HL-60/S4 treated with retinoic acid at 250 ng/mL for 4 days and 3 days (cell line): ENCODE results near the gene BTBD16.

Experiments
- in situ Hi-C: fragments of 300-500 bp; cut with MboI; formaldehyde crosslinking; loops from 2 replicates; pipeline ENCODE4 v1.7.0; 2022; ENCODE audit warnings: low sequenced_read_pairs

The BTBD16 gene

GRCh38 chr10:122271076-122271475 is at the start of gene BTBD16:
Gene BTBD16 (plus strand): TSS chr10:122271296. CDS start chr10:122275082, 3,786 bp downstream.
- in situ Hi-C loops, result no loop called here

DNA sequence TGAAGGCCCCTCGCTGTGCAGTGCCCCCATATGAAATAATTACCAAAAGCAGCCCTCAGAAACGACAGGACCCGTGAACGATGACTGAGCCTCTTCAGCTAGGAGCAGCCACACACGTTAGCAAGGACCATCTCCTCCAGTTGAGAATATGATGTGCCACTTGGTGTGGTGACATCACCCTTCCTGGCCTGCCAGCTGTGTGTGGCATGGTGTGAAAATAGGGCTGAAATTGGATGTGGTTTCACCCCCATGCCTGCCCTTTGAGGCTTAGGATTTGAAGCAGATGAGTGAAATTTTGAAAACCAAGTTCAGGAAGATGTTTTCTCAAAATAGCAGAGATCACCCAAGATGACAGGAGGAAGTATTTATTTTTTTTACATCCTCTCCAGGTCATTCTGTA is 49.1 kb upstream of the BTBD16 start:
- in situ Hi-C loops, result no loop called here

GRCh38 chr10:122222638-122223037 is 48.5 kb upstream of the BTBD16 start:
- in situ Hi-C loops, result no loop called here

GRCh38 chr10:122224159-122224558 is 46.9 kb upstream of the BTBD16 start:
- in situ Hi-C loops, result no loop called here

DNA sequence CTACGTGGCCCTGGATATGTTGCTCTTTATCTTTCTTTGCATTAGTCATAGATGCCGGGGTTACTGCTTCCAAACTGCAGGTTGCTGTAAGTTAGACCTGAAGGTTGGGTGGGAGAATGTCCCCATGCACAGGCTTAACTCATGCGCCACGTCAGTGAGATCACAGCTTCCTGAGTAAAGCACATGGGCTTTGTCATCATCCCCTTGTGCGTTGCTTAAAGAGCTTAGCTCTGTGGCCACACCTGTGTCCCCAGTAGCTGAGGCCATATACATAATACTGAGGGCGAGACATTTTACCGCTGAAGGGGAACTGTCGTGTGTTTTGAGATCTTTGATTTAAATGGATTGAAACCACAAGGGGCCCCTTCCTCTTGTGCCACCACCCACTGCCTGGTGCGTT is 45.8 kb upstream of the BTBD16 start:
- in situ Hi-C loops, result no loop called here

- in situ Hi-C loops, result no loop called here
These were observed 43.3 kb upstream of the BTBD16 start for GRCh38 chr10:122227754-122228153.

DNA sequence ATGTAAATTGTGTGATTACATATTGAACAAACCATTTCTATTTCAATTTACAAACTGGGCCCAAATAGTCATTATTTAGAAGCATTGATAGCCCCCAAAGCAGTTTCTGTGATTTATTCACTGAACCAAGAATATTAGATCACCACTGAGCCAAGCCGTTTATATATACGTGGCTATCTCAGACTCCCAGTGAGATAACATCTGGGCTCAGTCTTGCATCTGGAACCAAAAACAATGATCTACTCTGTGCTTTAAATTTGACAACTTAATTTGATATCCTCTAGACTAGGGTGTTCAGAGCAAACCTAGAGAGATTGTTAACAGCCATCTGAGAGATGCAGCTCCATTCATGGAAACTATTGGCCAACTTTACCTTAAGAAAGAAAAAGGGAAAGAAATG is 41.4 kb upstream of the BTBD16 start:
- in situ Hi-C loops, result no loop called here

- in situ Hi-C loops, result no loop called here
These were observed 40.9 kb upstream of the BTBD16 start for GRCh38 chr10:122230222-122230621.

- in situ Hi-C loops, result no loop called here
These were observed 38.3 kb upstream of the BTBD16 start for GRCh38 chr10:122232769-122233168.

- in situ Hi-C loops, result no loop called here
These were observed 37.2 kb upstream of the BTBD16 start for GRCh38 chr10:122233857-122234348.

- in situ Hi-C loops, result no loop called here
These were observed 36.7 kb upstream of the BTBD16 start for GRCh38 chr10:122234416-122234815.

GRCh38 chr10:122236690-122237306 is 34.3 kb upstream of the BTBD16 start:
- in situ Hi-C loops, result no loop called here

DNA sequence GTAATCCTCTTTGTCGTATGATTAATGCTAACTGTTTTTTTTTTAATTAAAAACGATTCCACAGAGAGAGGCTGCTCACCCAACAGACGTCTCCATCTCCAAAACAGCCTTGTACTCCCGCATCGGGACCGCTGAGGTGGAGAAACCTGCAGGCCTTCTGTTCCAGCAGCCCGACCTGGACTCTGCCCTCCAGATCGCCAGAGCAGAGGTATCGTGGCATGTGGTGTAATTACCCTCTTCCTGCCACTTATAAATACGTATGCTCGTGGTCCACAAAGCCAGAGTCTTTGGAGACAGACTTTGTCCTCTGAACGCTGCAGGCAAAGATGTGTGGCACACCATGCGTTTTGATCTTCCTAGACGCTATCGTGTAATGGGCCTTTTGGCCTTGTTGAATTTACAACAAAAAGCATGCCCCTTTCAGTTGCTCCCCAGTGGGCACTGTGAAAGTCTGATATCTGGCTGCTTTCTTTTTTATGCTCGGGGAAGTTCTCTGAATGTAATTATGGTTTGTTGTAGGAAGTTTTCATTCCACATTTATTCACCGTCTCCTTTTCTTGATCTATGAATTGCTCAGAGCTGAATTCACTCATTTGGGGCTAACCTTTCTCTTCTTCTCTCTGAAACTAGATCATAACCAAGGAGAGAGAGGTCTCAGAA is 33.6 kb upstream of the BTBD16 start:
- in situ Hi-C loops, result no loop called here

DNA sequence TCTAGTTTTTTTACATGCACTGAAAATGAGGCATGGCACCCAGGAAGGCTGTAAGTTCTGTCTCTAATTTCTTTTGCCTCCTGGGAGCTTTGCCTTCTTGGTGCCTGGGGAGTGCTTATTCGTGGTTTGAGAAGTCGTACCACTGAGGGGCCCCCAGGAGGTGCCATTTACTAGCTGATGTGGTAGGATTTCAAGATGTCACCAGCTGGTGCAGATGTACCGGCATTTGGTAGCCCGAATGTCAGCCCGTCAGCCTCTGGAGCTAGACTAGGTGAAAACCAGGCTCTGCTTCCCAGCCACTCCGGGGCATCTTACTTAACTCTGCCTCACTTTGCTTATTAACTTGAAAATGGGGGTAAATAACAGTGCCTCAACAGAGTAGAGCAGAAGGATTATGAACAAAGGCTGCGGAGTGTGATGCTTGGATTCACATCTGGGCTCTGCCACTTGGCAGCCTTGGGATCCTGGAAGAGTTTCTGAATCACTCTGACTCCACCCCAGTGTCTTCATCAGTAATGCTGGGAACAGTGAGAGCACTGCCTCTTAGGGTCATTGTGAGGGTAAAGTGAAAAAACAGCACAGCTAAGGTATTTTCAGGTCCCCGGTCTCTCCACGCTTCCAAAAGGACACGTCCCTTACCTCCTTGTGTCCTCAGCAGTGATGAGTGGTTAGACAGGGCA is 31.4 kb upstream of the BTBD16 start:
- in situ Hi-C loops, result no loop called here

- in situ Hi-C loops, result no loop called here
These were observed 30.7 kb upstream of the BTBD16 start for GRCh38 chr10:122240401-122240800.

DNA sequence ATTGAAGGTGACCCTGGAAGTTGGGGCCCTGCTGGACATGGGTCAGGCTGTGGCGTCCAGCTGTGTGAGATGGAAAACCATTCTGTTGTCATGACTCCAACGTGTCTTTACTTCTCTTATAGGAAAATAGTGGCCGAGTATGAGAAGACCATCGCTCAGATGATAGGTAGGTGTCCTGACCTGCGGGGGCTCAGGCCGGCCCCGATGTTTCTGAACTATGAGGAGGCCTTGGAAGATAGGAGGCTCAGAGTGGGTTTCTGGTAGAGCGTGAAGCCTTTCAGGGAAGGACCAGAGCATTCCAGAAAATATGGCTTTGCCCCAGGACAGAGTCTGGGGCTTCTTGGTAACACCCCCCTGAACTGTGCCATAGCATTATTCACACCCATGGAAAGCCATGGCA is 29.3 kb upstream of the BTBD16 start:
- in situ Hi-C loops, result no loop called here

- in situ Hi-C loops, result no loop called here
These were observed 27.5 kb upstream of the BTBD16 start for GRCh38 chr10:122243550-122243949.

DNA sequence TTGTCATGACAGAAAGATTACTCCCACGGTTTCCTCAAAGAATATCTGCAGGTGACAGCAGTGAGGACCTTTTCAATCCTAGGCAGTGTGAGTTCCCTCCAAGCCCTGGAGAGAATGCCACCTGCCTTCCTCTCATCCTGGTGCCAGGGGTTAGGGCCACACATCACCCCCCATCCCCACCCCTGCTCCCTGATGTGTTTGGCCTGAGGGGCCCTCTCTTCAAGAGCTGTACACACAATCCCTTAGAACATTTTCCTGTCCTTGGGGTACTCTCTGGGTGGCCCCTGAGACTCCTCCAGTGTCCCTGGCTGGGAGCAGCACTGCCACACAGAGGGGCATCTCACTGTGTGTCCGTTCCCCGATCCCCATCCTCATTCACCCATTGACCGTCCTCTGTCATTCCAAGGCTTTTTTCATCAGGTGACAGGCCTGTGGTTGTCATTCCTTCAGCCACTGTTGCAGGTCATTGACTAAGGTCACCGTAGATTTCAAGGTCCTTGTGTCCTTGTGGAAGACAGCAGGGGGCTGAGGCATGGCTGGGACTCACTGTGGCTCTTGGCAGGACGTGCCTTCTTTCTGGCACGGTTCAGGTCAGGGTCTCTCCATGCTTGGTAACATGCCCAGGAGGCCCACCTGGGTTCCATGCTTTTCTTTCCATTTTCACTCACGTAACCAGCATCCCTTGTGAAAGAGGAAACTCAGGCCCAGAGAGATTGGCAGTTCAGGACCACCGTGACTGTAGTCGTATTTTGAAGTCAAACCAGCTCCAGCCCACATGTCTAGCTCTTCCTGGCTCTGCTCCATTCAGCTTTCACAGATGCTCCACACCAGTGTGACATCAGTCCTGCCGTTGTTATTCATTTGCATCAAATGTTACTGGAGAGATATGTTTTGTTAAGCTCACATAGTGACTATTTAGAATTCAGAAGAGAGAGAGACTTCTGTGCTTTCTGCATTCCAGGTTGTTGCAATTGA is 26.8 kb upstream of the BTBD16 start:
- in situ Hi-C loops, result no loop called here

DNA sequence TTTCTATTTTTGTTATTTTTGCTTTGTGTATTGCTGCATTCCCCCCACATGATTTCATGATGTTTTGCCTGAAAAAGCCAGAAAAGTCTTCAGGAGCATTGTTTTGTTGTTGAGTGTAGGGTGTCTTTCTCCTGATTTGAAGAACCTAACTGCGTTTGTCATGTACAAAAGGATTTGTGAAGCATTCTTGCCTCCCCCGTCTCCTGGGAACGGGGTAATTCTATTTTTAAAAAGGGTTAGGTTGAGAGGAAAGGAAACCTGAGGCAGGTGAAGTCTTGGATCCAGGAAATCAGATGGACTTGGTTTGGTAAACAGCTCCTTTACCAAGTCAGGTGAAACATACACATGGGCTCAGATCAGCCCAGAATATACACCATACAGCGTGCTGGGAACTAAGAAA is 26.0 kb upstream of the BTBD16 start:
- in situ Hi-C loops, result no loop called here

DNA sequence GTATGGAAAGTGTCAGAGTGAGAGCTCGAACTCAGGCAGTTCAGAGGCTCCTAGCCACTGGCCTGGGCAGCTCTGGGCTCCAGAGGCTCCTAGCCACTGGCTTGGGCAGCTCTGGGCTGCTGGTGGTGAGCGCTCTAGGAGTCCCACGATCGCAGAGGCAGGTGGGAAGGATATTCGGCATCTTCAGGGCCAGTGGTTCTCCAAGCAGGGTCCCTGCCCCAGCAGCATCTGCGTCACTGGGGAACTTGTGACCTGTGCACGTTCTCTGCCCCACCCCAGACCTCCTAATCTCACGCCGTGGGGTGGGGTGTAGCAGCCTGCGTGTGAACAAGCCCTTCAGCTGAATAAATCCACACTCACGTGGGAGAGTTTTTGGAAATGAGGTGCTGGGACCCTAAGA is 25.2 kb upstream of the BTBD16 start:
- in situ Hi-C loops, result no loop called here
